Liver (tissue), 3 donors: Measurements from ENCODE around the gene SPHK1.

ENCODE experiments used
- GABPA ChIP-seq, 2 donors: IDR thresholded peaks in 1 of 2; conservative IDR thresholded peaks in 1 of 2; 2 replicates each; pipeline ENCODE4 v1.6.1; 2016; ENCODE audit warnings: antibody characterized with exemption in 2 of 2, mild to moderate bottlenecking in 1 of 2, moderate library complexity in 1 of 2
- RAD21 ChIP-seq, 2 donors: IDR thresholded peaks; 2 replicates each; pipeline ENCODE4 v1.6.1; 2016; ENCODE audit warnings: antibody characterized with exemption in 2 of 2, mild to moderate bottlenecking in 2 of 2
- TAF1 ChIP-seq: conservative IDR thresholded peaks from 2 replicates; pipeline ENCODE4 v1.6.1; 2016; ENCODE audit warnings: antibody characterized with exemption, mild to moderate bottlenecking
- TF ChIP-seq, protein P1 (sequence below): fragments of 150-350 bp; IDR thresholded peaks from 2 replicates; pipeline ENCODE4 v1.5.1; 2017; ENCODE audit warnings: improper control_type of control experiment, low read depth, low read length; ENCODE audit not compliant: missing input control
- TF ChIP-seq, protein P2 (sequence below): IDR thresholded peaks from 2 replicates; pipeline ENCODE4 v1.6.1; 2016; ENCODE audit warnings: antibody characterized with exemption
- donor health status: healthy.
- donor health status: healthy.

DNA sequence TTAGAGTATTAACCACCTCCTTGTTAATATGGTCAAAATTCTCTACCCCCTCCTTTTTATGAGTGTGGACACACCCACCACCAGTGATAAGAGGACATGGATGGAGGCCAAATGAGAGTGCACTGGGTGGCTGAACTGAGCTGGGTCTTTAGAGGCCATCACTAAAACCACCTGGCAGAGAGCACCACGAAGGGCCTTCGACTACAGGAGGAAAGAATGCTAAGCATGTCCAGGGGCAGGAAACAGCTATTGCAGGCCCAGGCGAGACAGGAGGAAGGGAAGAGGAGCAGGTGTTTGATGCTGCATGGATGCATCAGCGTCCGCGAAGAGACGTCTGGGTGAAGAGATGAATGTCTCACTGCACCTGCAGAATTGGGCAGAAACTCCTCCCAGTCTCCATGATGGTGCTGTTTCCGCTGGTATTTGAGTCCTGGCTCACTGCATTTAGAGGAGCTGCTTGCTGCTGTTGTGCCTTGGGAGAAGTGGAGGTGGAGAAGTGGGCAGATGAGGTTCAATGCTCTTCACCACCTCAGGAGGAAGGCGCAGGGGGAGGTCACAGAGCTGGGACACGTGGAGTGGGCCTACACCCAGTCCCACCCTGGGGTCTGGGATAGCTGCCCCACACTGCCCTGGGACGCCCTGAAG, 33.2 kb downstream of the SPHK1 start:
- TF ChIP-seq GABPA (IDR thresholded peaks at IDR 0.05 in 1 of 2, conservative IDR thresholded peaks at IDR 0.05 in 1 of 2) (no peak), RAD21 (IDR thresholded peaks at IDR 0.05) (no peak), TAF1 (no peak)
- TF ChIP-seq, protein P1, sequence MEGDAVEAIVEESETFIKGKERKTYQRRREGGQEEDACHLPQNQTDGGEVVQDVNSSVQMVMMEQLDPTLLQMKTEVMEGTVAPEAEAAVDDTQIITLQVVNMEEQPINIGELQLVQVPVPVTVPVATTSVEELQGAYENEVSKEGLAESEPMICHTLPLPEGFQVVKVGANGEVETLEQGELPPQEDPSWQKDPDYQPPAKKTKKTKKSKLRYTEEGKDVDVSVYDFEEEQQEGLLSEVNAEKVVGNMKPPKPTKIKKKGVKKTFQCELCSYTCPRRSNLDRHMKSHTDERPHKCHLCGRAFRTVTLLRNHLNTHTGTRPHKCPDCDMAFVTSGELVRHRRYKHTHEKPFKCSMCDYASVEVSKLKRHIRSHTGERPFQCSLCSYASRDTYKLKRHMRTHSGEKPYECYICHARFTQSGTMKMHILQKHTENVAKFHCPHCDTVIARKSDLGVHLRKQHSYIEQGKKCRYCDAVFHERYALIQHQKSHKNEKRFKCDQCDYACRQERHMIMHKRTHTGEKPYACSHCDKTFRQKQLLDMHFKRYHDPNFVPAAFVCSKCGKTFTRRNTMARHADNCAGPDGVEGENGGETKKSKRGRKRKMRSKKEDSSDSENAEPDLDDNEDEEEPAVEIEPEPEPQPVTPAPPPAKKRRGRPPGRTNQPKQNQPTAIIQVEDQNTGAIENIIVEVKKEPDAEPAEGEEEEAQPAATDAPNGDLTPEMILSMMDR = no peak
- TF ChIP-seq, protein P2, sequence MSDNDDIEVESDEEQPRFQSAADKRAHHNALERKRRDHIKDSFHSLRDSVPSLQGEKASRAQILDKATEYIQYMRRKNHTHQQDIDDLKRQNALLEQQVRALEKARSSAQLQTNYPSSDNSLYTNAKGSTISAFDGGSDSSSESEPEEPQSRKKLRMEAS = no peak
